BJ (cell line): ENCODE data around the gene ADGRF5. TPM values are rescaled to one million over a fixed set of nuclear protein-coding genes. Genes with fewer than 3 reads are reported as not detected.
"Not testable (repeated sequence)": the region's sequence is repeated elsewhere in the genome, so short reads cannot be mapped to it uniquely, and the experiment has no call there.

Experiments used
- CTCF ChIA-PET: fragments of 350-600 bp; formaldehyde crosslinking; extraction: SDS; loops from one replicate; lab custom pipeline; 2021; ENCODE audit warnings: antibody characterized with exemption, inconsistent platforms; lab: Yijun Ruan, JAX
- POLR2A ChIA-PET: fragments of 300-600 bp; sonication (Branson Sonifier 250); formaldehyde crosslinking; extraction: SDS; loops from one replicate; lab custom pipeline; 2021; ENCODE audit warnings: antibody characterized with exemption; lab: Charles Lee
- DNase-seq: peaks from one replicate; pipeline ENCODE4 v3.0.0-alpha.2; 2011; ENCODE audit warnings: low read depth
- H3K27me3 ChIP-seq: 2 replicates; pipeline ENCODE4 v1.6.0; 2011; ENCODE audit warnings: low read length; ENCODE audit not compliant: control insufficient read depth, insufficient read depth
- H3K36me3 ChIP-seq: 2 replicates; pipeline ENCODE4 v1.5.1; 2011; ENCODE audit warnings: low read length; ENCODE audit not compliant: control insufficient read depth, insufficient read depth
- H3K4me3 ChIP-seq: 2 replicates; pipeline ENCODE4 v1.5.1; 2011; ENCODE audit warnings: low read depth, mild to moderate bottlenecking, control low read depth, low read length
- CTCF ChIP-seq: IDR thresholded peaks from 2 replicates; pipeline ENCODE4 v1.5.1; 2011; ENCODE audit warnings: low read depth, mild to moderate bottlenecking, control low read depth, inconsistent platforms, low read length, moderate library complexity; ENCODE audit not compliant: insufficient read depth
- polyA plus RNA-seq: library from polyadenylated mRNA; depleted of rRNA; stranded (reverse); fragments of >200 nt; gene quantifications from 2 replicates; pipeline ENCODE4 v1.2.3, GENCODE V29; 2011

ADGRF5 gene
- polyA plus RNA-seq, 1 experiment: not detected

GRCh38 chr6:46855966-46856365, 65.8 kb downstream of the ADGRF5 start:
- POLR2A ChIA-PET, H3K4me3 ChIP-seq, H3K36me3 ChIP-seq, H3K27me3 ChIP-seq, DNase-seq: not testable (repeated sequence)
- peak; percentile 72 for TF ChIP-seq CTCF
- CTCF ChIA-PET: interaction anchor here (0.6 to 7.4 kb wide), 17 partner anchors 10 to 766 kb away, joined by 3 to 35 read pairs (median 4); no protein-coding TSS in a partner anchor

- DNase-seq, H3K27me3 ChIP-seq, POLR2A ChIA-PET, H3K4me3 ChIP-seq, H3K36me3 ChIP-seq: not testable (repeated sequence)
- CTCF ChIA-PET: interaction anchor here (7.4 kb wide), 1 partner anchor 139 kb away, joined by 35 read pairs; no protein-coding TSS in a partner anchor
Measured at GRCh38 chr6:46851576-46851975, 70.2 kb downstream of the ADGRF5 start.

- ChIA-PET CTCF (interaction anchor here (0.9 to 7.4 kb wide), 4 partner anchors 9 to 196 kb away, joined by 3 to 59 read pairs (median 20); no protein-coding TSS in a partner anchor), POLR2A (no interaction called here)
- Histone ChIP-seq H3K4me3 (no peak overlapping the region), H3K36me3 (no peaks in the 10 kb centered on the region), H3K27me3 (no peaks in the 10 kb centered on the region)
- peak; percentile 2 for DNase-seq
- no peak for TF ChIP-seq CTCF
Measured at GRCh38 chr6:46850792-46851191, 70.9 kb downstream of the ADGRF5 start.

GRCh38 chr6:46849361-46849690, 72.4 kb downstream of the ADGRF5 start:
- H3K27me3 ChIP-seq: no peaks in the 10 kb centered on the region
- POLR2A ChIA-PET: no interaction called here
- CTCF ChIA-PET: interaction anchor here (0.6 to 4.4 kb wide), 35 partner anchors 9 to 664 kb away, joined by 3 to 59 read pairs (median 5); partner anchors contain the start of genes ADGRF1 and TNFRSF21
- H3K4me3 ChIP-seq: no peak overlapping the region
- H3K36me3 ChIP-seq: no peaks in the 10 kb centered on the region
- TF ChIP-seq CTCF: no peak
- no peak for DNase-seq

- Histone ChIP-seq H3K27me3 (no peaks in the 10 kb centered on the region), H3K36me3 (no peaks in the 10 kb centered on the region), H3K4me3 (no peak overlapping the region)
- POLR2A ChIA-PET: no interaction called here
- CTCF ChIA-PET: interaction anchor here (0.6 to 4.4 kb wide), 40 partner anchors 9 to 664 kb away, joined by 3 to 59 read pairs (median 4); partner anchors contain the start of genes ADGRF1 and TNFRSF21
- TF ChIP-seq CTCF: peak; percentile 97
- peak; percentile 0 for DNase-seq
Measured at GRCh38 chr6:46848684-46849360, 72.9 kb downstream of the ADGRF5 start.
